HepG2 (cell line): Measurements from ENCODE around the gene PPP1R27. TPM values are rescaled to one million over a fixed set of nuclear protein-coding genes. Genes with fewer than 3 reads are reported as not detected.

Experiments
- BRD4 ChIP-seq: sonication (generic); formaldehyde crosslinking; IDR thresholded peaks from 2 replicates; pipeline ENCODE4 v1.4.0; 2020; ENCODE audit warnings: missing genetic modification reagents
- HDAC6 ChIP-seq: fragments of 200-600 bp; sonication (generic); IDR thresholded peaks from 2 replicates; pipeline ENCODE4 v1.7.0; 2017; ENCODE audit warnings: mild to moderate bottlenecking, antibody characterized with exemption, low read length, low read depth
- HNF4A ChIP-seq: sonication (generic); formaldehyde crosslinking; IDR thresholded peaks from 2 replicates; pipeline ENCODE4 v1.4.0; 2020; ENCODE audit warnings: missing genetic modification reagents
- HNRNPUL1 ChIP-seq: fragments of 200-400 bp; formaldehyde crosslinking; IDR thresholded peaks from 2 replicates; pipeline ENCODE4 v1.6.1; 2017; ENCODE audit warnings: low read depth, mild to moderate bottlenecking, low read length, moderate library complexity
- JUN ChIP-seq: sonication (generic); formaldehyde crosslinking; IDR thresholded peaks from 2 replicates; pipeline ENCODE4 v1.4.0; 2020; ENCODE audit warnings: mild to moderate bottlenecking, missing genetic modification reagents
- KLF13 ChIP-seq: sonication (generic); formaldehyde crosslinking; IDR thresholded peaks from 2 replicates; pipeline ENCODE4 v1.4.0; 2020; ENCODE audit warnings: mild to moderate bottlenecking, missing genetic modification reagents
- MED13 ChIP-seq: sonication (generic); formaldehyde crosslinking; IDR thresholded peaks from 2 replicates; pipeline ENCODE4 v1.5.0; 2020; ENCODE audit warnings: missing genetic modification reagents
- MYC ChIP-seq: sonication (generic); formaldehyde crosslinking; IDR thresholded peaks from 2 replicates; pipeline ENCODE4 v1.9.0; 2021; ENCODE audit warnings: missing genetic modification reagents, borderline replicate concordance
- NRL ChIP-seq: sonication (generic); formaldehyde crosslinking; IDR thresholded peaks from 2 replicates; pipeline ENCODE4 v1.5.0; 2020; ENCODE audit warnings: missing genetic modification reagents, mild to moderate bottlenecking, moderate library complexity, borderline replicate concordance
- RARA ChIP-seq: IDR thresholded peaks from 2 replicates; pipeline ENCODE4 v1.6.1; 2016; ENCODE audit warnings: missing genetic modification reagents, missing compliant biosample characterization
- RELA ChIP-seq: sonication (generic); formaldehyde crosslinking; IDR thresholded peaks from 2 replicates; pipeline ENCODE4 v1.4.0; 2020; ENCODE audit warnings: missing genetic modification reagents
- SALL1 ChIP-seq: sonication (generic); formaldehyde crosslinking; IDR thresholded peaks from 2 replicates; pipeline ENCODE4 v1.8.0; 2022; ENCODE audit warnings: mild to moderate bottlenecking, missing genetic modification reagents
- SYNCRIP ChIP-seq: fragments of 200-400 bp; formaldehyde crosslinking; IDR thresholded peaks from 2 replicates; pipeline ENCODE4 v1.6.1; 2018; ENCODE audit warnings: mild to moderate bottlenecking, low read depth, low read length; ENCODE audit not compliant: insufficient read depth
- TAF1 ChIP-seq: sonication (generic); formaldehyde crosslinking; IDR thresholded peaks from 2 replicates; pipeline ENCODE4 v1.4.0; 2020; ENCODE audit warnings: missing genetic modification reagents
- TBL1XR1 ChIP-seq: fragments of 150-350 bp; IDR thresholded peaks from 2 replicates; pipeline ENCODE4 v1.6.1; 2014; ENCODE audit warnings: borderline replicate concordance, low read length; ENCODE audit not compliant: partially characterized antibody
- THYN1 ChIP-seq: sonication (generic); formaldehyde crosslinking; IDR thresholded peaks from 2 replicates; pipeline ENCODE4 v1.8.1; 2023; ENCODE audit warnings: low read depth, mild to moderate bottlenecking, moderate library complexity, missing genetic modification reagents, borderline replicate concordance
- ZNF207 ChIP-seq: fragments of 450-650 bp; IDR thresholded peaks from 2 replicates; pipeline ENCODE4 v1.6.1; 2016; ENCODE audit warnings: antibody characterized with exemption, borderline replicate concordance
- ZNF335 ChIP-seq: sonication (generic); formaldehyde crosslinking; IDR thresholded peaks from 2 replicates; pipeline ENCODE4 v1.4.0; 2020; ENCODE audit warnings: missing genetic modification reagents
- ZNF570 ChIP-seq: sonication (generic); formaldehyde crosslinking; IDR thresholded peaks from 2 replicates; pipeline ENCODE4 v1.4.0; 2020; ENCODE audit warnings: mild to moderate bottlenecking, missing genetic modification reagents, borderline replicate concordance
- ZNF644 ChIP-seq: IDR thresholded peaks from 2 replicates; pipeline ENCODE4 v1.6.1; 2016; ENCODE audit warnings: low read depth
- ZNF7 ChIP-seq: IDR thresholded peaks from 2 replicates; pipeline ENCODE4 v1.6.1; 2016; ENCODE audit warnings: missing biosample characterization, missing genetic modification reagents
- polyA plus RNA-seq, 8 experiments: library from polyadenylated mRNA; depleted of rRNA in 3 of 8; stranded (reverse) in 7 of 8; unstranded in 1 of 8; fragments of >200 nt; fragmentation: Illumina TruSeq in 4 of 8; extraction: Trizol in 4 of 8; gene quantifications; 2 replicates each; pipeline versions ENCODE4 v1.2.1 to v1.2.3, GENCODE V29; 2011 to 2016; ENCODE audit warnings: low read depth in 4 of 8, missing spikeins in 1 of 8, mixed read lengths in 1 of 8; ENCODE audit not compliant: insufficient read depth in 1 of 8
- total RNA-seq, 5 experiments: library from RNA; depleted of rRNA; stranded (reverse); fragments of >200 nt; fragmentation: Illumina TruSeq; extraction: Trizol; gene quantifications; 2 replicates each; pipeline ENCODE4 v1.2.3, GENCODE V29; 2016; ENCODE audit warnings: low read depth in 1 of 5
- TF ChIP-seq, protein P1 (sequence below): sonication (generic); formaldehyde crosslinking; IDR thresholded peaks from 2 replicates; pipeline ENCODE4 v1.8.1; 2023; ENCODE audit warnings: missing genetic modification reagents, inconsistent platforms, borderline replicate concordance
- TF ChIP-seq, protein P2 (sequence below): sonication (generic); formaldehyde crosslinking; IDR thresholded peaks from 2 replicates; pipeline ENCODE4 v1.4.0; 2020; ENCODE audit warnings: missing genetic modification reagents

The PPP1R27 gene
- total and polyA plus RNA-seq, 2 of the 13 experiments (the other 11 are each of a cell fraction or from before 2014, with no cell fraction given), result 0.17 to 1.00 TPM

DNA sequence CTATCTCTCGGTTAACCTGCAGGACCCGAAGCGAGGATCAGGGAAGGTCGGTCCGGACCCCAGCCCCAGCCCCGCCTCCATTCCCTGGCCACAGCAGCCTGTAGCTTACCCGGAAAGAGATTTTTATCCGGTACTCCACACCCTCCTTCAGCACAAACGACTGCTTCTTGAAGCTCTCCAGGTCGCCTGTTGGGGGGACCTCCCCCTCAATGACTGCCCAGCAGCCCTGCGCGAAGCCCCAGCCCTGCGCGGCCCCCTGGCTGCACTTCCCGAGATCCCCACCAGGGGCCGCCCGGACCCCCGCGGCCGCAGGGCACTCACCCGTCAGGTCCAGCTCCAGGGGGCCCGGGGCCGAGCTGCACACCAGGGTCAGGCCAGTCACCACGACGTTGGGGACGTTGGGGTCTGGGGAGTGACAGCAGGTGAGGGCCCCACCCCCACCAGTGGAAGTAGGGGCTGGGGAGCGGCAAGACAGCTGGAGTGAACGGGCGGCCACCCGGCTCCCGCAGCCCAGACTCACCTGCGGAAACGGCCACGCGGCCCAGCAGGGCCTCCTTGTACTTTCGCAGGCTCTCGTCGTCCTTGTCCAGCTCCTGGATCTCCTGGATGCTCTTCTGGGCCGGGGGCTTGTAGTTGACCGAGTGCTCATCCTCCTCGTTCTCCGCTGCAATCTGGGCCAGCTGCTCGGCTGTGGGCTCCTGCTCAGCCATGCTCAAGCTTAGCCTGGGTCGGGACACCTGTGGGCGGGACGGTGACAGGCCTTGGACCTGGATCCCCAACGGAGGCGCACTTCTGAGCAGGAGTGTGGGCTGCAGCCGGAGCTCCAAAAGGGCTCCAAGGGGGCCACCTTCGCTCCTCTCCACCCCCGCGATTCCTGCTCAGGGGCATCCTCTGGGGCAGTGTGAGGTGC is 34.6 kb upstream of the PPP1R27 start (continued):
- TF ChIP-seq, protein P1, sequence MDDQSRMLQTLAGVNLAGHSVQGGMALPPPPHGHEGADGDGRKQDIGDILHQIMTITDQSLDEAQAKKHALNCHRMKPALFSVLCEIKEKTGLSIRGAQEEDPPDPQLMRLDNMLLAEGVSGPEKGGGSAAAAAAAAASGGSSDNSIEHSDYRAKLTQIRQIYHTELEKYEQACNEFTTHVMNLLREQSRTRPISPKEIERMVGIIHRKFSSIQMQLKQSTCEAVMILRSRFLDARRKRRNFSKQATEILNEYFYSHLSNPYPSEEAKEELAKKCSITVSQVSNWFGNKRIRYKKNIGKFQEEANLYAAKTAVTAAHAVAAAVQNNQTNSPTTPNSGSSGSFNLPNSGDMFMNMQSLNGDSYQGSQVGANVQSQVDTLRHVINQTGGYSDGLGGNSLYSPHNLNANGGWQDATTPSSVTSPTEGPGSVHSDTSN (CRISPR knock-in tag), result 0 out of 2 replicates have a peak, but pooled peaks have one; percentile 35
- TF ChIP-seq HDAC6, result no peak
- TF ChIP-seq HNF4A (CRISPR knock-in tag), result 0 out of 2 replicates have a peak, but pooled peaks have one; percentile 3
- no peak for TF ChIP-seq SYNCRIP
- TF ChIP-seq, protein P2, sequence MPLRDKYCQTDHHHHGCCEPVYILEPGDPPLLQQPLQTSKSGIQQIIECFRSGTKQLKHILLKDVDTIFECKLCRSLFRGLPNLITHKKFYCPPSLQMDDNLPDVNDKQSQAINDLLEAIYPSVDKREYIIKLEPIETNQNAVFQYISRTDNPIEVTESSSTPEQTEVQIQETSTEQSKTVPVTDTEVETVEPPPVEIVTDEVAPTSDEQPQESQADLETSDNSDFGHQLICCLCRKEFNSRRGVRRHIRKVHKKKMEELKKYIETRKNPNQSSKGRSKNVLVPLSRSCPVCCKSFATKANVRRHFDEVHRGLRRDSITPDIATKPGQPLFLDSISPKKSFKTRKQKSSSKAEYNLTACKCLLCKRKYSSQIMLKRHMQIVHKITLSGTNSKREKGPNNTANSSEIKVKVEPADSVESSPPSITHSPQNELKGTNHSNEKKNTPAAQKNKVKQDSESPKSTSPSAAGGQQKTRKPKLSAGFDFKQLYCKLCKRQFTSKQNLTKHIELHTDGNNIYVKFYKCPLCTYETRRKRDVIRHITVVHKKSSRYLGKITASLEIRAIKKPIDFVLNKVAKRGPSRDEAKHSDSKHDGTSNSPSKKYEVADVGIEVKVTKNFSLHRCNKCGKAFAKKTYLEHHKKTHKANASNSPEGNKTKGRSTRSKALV (CRISPR knock-in tag), result 0 out of 2 replicates have a peak, but pooled peaks have one; percentile 21
- TF ChIP-seq BRD4, result no peak
- TF ChIP-seq RARA (CRISPR knock-in tag), result no peak
- no peak for TF ChIP-seq HNRNPUL1
- no peak for TF ChIP-seq ZNF644
- no peak for TF ChIP-seq ZNF7 (CRISPR knock-in tag)
- TF ChIP-seq NRL, result no peak; the same call in 1 of the 2 replicates
- TF ChIP-seq TBL1XR1, result no peak
- TF ChIP-seq KLF13 (CRISPR knock-in tag), result no peak
- 0 out of 2 replicates have a peak, but pooled peaks have one; percentile 58 for TF ChIP-seq MYC (CRISPR knock-in tag)
- TF ChIP-seq ZNF207, result no peak
- no peak for TF ChIP-seq ZNF335 (CRISPR knock-in tag)
- TF ChIP-seq MED13 (CRISPR knock-in tag), result no peak
- TF ChIP-seq RELA, result 0 out of 2 replicates have a peak, but pooled peaks have one; percentile 69
- TF ChIP-seq THYN1 (CRISPR knock-in tag), result no peak; the same call in 1 of the 2 replicates
- no peak for TF ChIP-seq JUN (CRISPR knock-in tag)
- no peak for TF ChIP-seq SALL1 (CRISPR knock-in tag)
- no peak for TF ChIP-seq ZNF570 (CRISPR knock-in tag)
- no peak; the same call in 1 of the 2 replicates for TF ChIP-seq TAF1 (CRISPR knock-in tag)
